22Rv1 (cell line): ENCODE data around the gene VKORC1L1.
"Not testable (repeated sequence)": the region's sequence is repeated elsewhere in the genome, so short reads cannot be mapped to it uniquely, and the experiment has no call there.

Experiments
- CTCF ChIP-seq: fragments of 450-650 bp; IDR thresholded peaks from 2 replicates; pipeline ENCODE4 v1.5.1; 2017; ENCODE audit warnings: mild to moderate bottlenecking
- ZFX ChIP-seq: fragments of 450-650 bp; IDR thresholded peaks from 2 replicates; pipeline ENCODE4 v1.6.1; 2017; ENCODE audit warnings: antibody characterized with exemption, borderline replicate concordance

- TF ChIP-seq CTCF, ZFX: not testable (repeated sequence)
Measured at GRCh38 chr7:65858660-65859059, 14.2 kb upstream of the VKORC1L1 start.
